Astrocyte of the cerebellum (primary cell): ENCODE results near the gene EXOSC5.

Source experiments
- DNase-seq: peaks from one replicate; pipeline ENCODE4 v3.0.0-alpha.2; 2011; ENCODE audit warnings: low read depth
- H3K4me3 ChIP-seq: 2 replicates; pipeline ENCODE4 v1.5.1; 2011; ENCODE audit warnings: mild to moderate bottlenecking, low read depth, low read length, moderate library complexity
- CTCF ChIP-seq: IDR thresholded peaks from 2 replicates; pipeline ENCODE4 v1.5.1; 2012; ENCODE audit warnings: low read length, low read depth, moderate library complexity, mild to moderate bottlenecking; ENCODE audit errors: missing control alignments
- in situ Hi-C: cut with HindIII; loops from 2 replicates; pipeline ENCODE4 v1.10.0; 2017; ENCODE audit warnings: low sequenced_read_pairs

EXOSC5 gene

GRCh38 chr19:41421314-41421713 is 24.2 kb upstream of the EXOSC5 start:
- DNase-seq, result no peak
- in situ Hi-C loops, result no loop called here
- TF ChIP-seq CTCF, result no peak
- H3K4me3 ChIP-seq, result no peak overlapping the region

GRCh38 chr19:41420101-41420880 is 23.1 kb upstream of the EXOSC5 start:
- TF ChIP-seq CTCF, result no peak
- in situ Hi-C loops, result no loop called here
- no peak for DNase-seq
- H3K4me3 ChIP-seq, result no peak overlapping the region

- no peak for DNase-seq
- no peak overlapping the region for H3K4me3 ChIP-seq
- in situ Hi-C loops, result no loop called here
- no peak for TF ChIP-seq CTCF
Observed at GRCh38 chr19:41416194-41416674, 19.1 kb upstream of the EXOSC5 start.

GRCh38 chr19:41415154-41415571 is 18.0 kb upstream of the EXOSC5 start:
- no peak for DNase-seq
- in situ Hi-C loops, result no loop called here
- H3K4me3 ChIP-seq, result no peak overlapping the region
- TF ChIP-seq CTCF, result no peak

GRCh38 chr19:41414461-41414860 is 17.3 kb upstream of the EXOSC5 start:
- in situ Hi-C loops, result no loop called here
- TF ChIP-seq CTCF, result no peak
- no peak overlapping the region for H3K4me3 ChIP-seq
- no peak for DNase-seq

- DNase-seq, result no peak
- in situ Hi-C loops, result no loop called here
- no peak for TF ChIP-seq CTCF
- no peak overlapping the region for H3K4me3 ChIP-seq
Observed at GRCh38 chr19:41413947-41414346, 16.8 kb upstream of the EXOSC5 start.
